HG03097 (cell line): ENCODE results near the gene ARL17B.
"Not testable (repeated sequence)": the region's sequence is repeated elsewhere in the genome, so short reads cannot be mapped to it uniquely, and the experiment has no call there.

Experiments used
- ATAC-seq: cut with Tn5 transposase; IDR thresholded peaks from one replicate; pipeline ENCODE4 v1.9.1; 2021; ENCODE audit not compliant: unreplicated experiment, low FRiP score

ARL17B gene

GRCh38 chr17:46254215-46254614 is 107.4 kb downstream of the ARL17B start:
- ATAC-seq: not testable (repeated sequence)

GRCh38 chr17:46253722-46254121 is 107.8 kb downstream of the ARL17B start:
- ATAC-seq: not testable (repeated sequence)

- not testable (repeated sequence) for ATAC-seq
Observed at GRCh38 chr17:46252804-46253203, 108.8 kb downstream of the ARL17B start.

GRCh38 chr17:46249153-46249552 is 112.4 kb downstream of the ARL17B start:
- ATAC-seq: not testable (repeated sequence)

- not testable (repeated sequence) for ATAC-seq
Observed at GRCh38 chr17:46244949-46245768, 116.4 kb downstream of the ARL17B start.

- not testable (repeated sequence) for ATAC-seq
Observed at GRCh38 chr17:46244339-46244913, 117.1 kb downstream of the ARL17B start.

- not testable (repeated sequence) for ATAC-seq
Observed at GRCh38 chr17:46243928-46244327, 117.6 kb downstream of the ARL17B start.

GRCh38 chr17:46243505-46243904 is 118.1 kb downstream of the ARL17B start:
- not testable (repeated sequence) for ATAC-seq

GRCh38 chr17:46231359-46231758 is 130.2 kb downstream of the ARL17B start:
- not testable (repeated sequence) for ATAC-seq

- ATAC-seq: peak; percentile 98
Observed at GRCh38 chr17:46225274-46225794, 136.2 kb downstream of the ARL17B start.

- ATAC-seq: peak; percentile 26
Observed at GRCh38 chr17:46224864-46225263, 136.7 kb downstream of the ARL17B start.
